CD14-positive monocyte (primary cell): Measurements from ENCODE around the gene POR. TPM values are rescaled to one million over a fixed set of nuclear protein-coding genes. Genes with fewer than 3 reads are reported as not detected.

Source experiments
- DNase-seq, 3 donors: peaks; one replicate each; pipeline ENCODE4 v3.0.0-alpha.2; 2011 to 2022
- H2AFZ ChIP-seq: 2 replicates; pipeline ENCODE4 v1.6.0; 2012; ENCODE audit warnings: mild to moderate bottlenecking, low read depth, low read length, inconsistent platforms; ENCODE audit not compliant: insufficient read depth, poor library complexity, severe bottlenecking
- H3K27ac ChIP-seq, 2 donors: 1 replicate in 1 of 2; 2 replicates in 1 of 2; pipeline ENCODE4 v1.5.1; 2012 to 2013; ENCODE audit warnings: low read length in 2 of 2, control low read depth in 1 of 2, inconsistent platforms in 1 of 2, low read depth in 1 of 2, mild to moderate bottlenecking in 1 of 2
- H3K27me3 ChIP-seq, 2 donors: one replicate each; pipeline versions ENCODE4 v1.6.0 to v1.6.1; 2011 to 2013; ENCODE audit warnings: low read length in 2 of 2; ENCODE audit not compliant: control insufficient read depth in 2 of 2, insufficient read depth in 2 of 2
- H3K36me3 ChIP-seq, 2 donors: replicated peaks in 1 of 2; 1 replicate in 1 of 2; 2 replicates in 1 of 2; pipeline versions ENCODE4 v1.5.1 to v1.6.1; 2012 to 2013; ENCODE audit warnings: low read length in 2 of 2, control low read depth in 1 of 2, inconsistent platforms in 1 of 2, mild to moderate bottlenecking in 1 of 2; ENCODE audit not compliant: insufficient read depth in 2 of 2, control insufficient read depth in 1 of 2
- H3K4me1 ChIP-seq, 2 donors: 1 replicate in 1 of 2; 2 replicates in 1 of 2; pipeline versions ENCODE4 v1.5.1 to v1.6.1; 2012 to 2013; ENCODE audit warnings: low read length in 2 of 2, control low read depth in 1 of 2, inconsistent platforms in 1 of 2, mild to moderate bottlenecking in 1 of 2, moderate library complexity in 1 of 2; ENCODE audit not compliant: insufficient read depth in 2 of 2, control insufficient read depth in 1 of 2
- H3K4me2 ChIP-seq: replicated peaks from 2 replicates; pipeline ENCODE3; 2012; ENCODE audit warnings: low read length, moderate library complexity, mild to moderate bottlenecking; ENCODE audit not compliant: poor library complexity, severe bottlenecking; ENCODE audit errors: extremely low read depth
- H3K4me3 ChIP-seq, 3 experiments: fragments of 200-600 bp in 1 of 3; sonication (generic) in 1 of 3; replicated peaks in 1 of 3; 1 replicate in 2 of 3; 2 replicates in 1 of 3; pipeline ENCODE4 v1.5.1; 2011 to 2013; ENCODE audit warnings: low read length in 3 of 3, mild to moderate bottlenecking in 3 of 3, control low read depth in 2 of 3, low read depth in 2 of 3, inconsistent platforms in 1 of 3, moderate library complexity in 1 of 3
- H3K79me2 ChIP-seq: 2 replicates; pipeline ENCODE4 v1.6.0; 2012; ENCODE audit warnings: mild to moderate bottlenecking, control low read depth, inconsistent platforms, low read length, moderate library complexity; ENCODE audit not compliant: insufficient read depth
- H3K9ac ChIP-seq: 2 replicates; pipeline ENCODE4 v1.6.0; 2017; ENCODE audit warnings: low read length, mild to moderate bottlenecking; ENCODE audit not compliant: insufficient read depth, poor library complexity, severe bottlenecking
- H3K9me3 ChIP-seq, 2 donors: replicated peaks in 1 of 2; 1 replicate in 1 of 2; 2 replicates in 1 of 2; pipeline versions ENCODE4 v1.5.1 to v1.6.1; 2012 to 2013; ENCODE audit warnings: low read length in 2 of 2, control low read depth in 1 of 2; ENCODE audit not compliant: control insufficient read depth in 1 of 2, insufficient read depth in 1 of 2
- H4K20me1 ChIP-seq: 2 replicates; pipeline ENCODE4 v1.6.0; 2012; ENCODE audit warnings: mild to moderate bottlenecking, low read length, control low read depth, moderate library complexity; ENCODE audit not compliant: insufficient read depth
- H3K27ac Mint-ChIP-seq, 7 donors: one replicate each; pipeline ENCODE4 v1.8.0; 2020; ENCODE audit warnings: mild to moderate bottlenecking in 7 of 7, mixed read lengths in 7 of 7, moderate library complexity in 6 of 7, inconsistent platforms in 2 of 7
- H3K27me3 Mint-ChIP-seq, 3 donors: one replicate each; pipeline ENCODE4 v1.8.0; 2021 to 2022; ENCODE audit warnings: low read depth in 3 of 3, mild to moderate bottlenecking in 3 of 3, mixed read lengths in 3 of 3, moderate library complexity in 3 of 3, inconsistent platforms in 1 of 3
- H3K36me3 Mint-ChIP-seq, 2 donors: one replicate each; pipeline ENCODE4 v1.8.0; 2020; ENCODE audit warnings: mixed read lengths in 2 of 2, inconsistent platforms in 1 of 2, mild to moderate bottlenecking in 1 of 2
- H3K4me1 Mint-ChIP-seq: one replicate; pipeline ENCODE4 v1.8.0; 2020; ENCODE audit warnings: mild to moderate bottlenecking, mixed read lengths
- H3K4me3 Mint-ChIP-seq, 2 donors: one replicate each; pipeline ENCODE4 v1.8.0; 2020; ENCODE audit warnings: mild to moderate bottlenecking in 2 of 2, mixed read lengths in 2 of 2, moderate library complexity in 1 of 2
- H3K9me3 Mint-ChIP-seq, 7 donors: one replicate each; pipeline ENCODE4 v1.8.0; 2020 to 2022; ENCODE audit warnings: mixed read lengths in 7 of 7, mild to moderate bottlenecking in 6 of 7, moderate library complexity in 6 of 7, inconsistent platforms in 2 of 7
- WGBS: methylation state at CpG from one replicate; pipeline ENCODE4 v1.1.5; 2013; ENCODE audit warnings: missing lambda C conversion rate; ENCODE audit not compliant: insufficient coverage; 5-methylcytosine and 5-hydroxymethylcytosine counted together
- intact Hi-C, 2 donors: fragments of 100-400 bp; cut with micrococcal nuclease; formaldehyde crosslinking; loops; one replicate each; pipeline versions ENCODE4 v1.15.0 to v1.15.1; 2023
- polyA plus RNA-seq, 3 donors: library from polyadenylated mRNA; depleted of rRNA in 1 of 3; unstranded in 2 of 3; stranded (reverse) in 1 of 3; fragments of 300-500 nt in 2 of 3; fragments of >200 nt in 1 of 3; fragmentation: Illumina TruSeq in 2 of 3; gene quantifications; 1 replicate in 2 of 3; 2 replicates in 1 of 3; pipeline ENCODE4 v1.2.3, GENCODE V29; 2012 to 2021
- TF ChIP-seq, protein P1 (sequence below): fragments of 200-600 bp; IDR thresholded peaks from one replicate; pipeline ENCODE4 v1.8.0; 2022; ENCODE audit warnings: antibody characterized with exemption, mild to moderate bottlenecking

The POR gene
- polyA plus RNA-seq, 3 donors: 90.5 to 102 (median 98.1) TPM

DNA sequence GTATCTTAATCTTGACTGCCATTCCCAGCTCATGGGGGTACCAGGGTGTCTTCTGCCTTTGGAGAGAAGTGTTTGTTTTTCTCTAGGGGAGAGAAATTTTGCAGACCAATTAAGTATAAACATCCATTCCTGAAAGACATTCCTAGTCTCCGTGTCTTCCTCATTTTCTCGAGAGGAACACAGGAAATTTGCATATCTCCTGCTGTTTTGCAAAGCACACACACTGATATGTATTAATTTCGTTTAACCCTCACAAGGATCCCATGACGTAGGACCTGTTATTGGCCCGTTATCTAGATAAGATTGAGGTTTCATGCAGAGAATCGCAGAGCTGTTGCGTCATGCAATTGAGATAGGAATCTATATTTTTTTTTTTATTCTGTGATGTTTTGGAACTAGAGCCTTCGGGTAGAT lies 35.2 kb upstream of the POR start:
- peaks cover 28 to 41% of the 10 kb centered on the region in 2 donors for H3K36me3 Mint-ChIP-seq
- intact Hi-C loops: loop anchor here (5.0 kb wide), 2 partner anchors 33 to 128 kb away; no protein-coding TSS in a partner anchor
- H4K20me1 ChIP-seq: no peaks in the 10 kb centered on the region
- peaks cover 0 to 7% (median 0%) of the 10 kb centered on the region in 7 donors for H3K9me3 Mint-ChIP-seq
- H3K27me3 Mint-ChIP-seq: peaks cover 0 to 4% (median 3%) of the 10 kb centered on the region in 3 donors
- DNase-seq: peak in 1 of 3 donors; percentile 12
- peaks cover 49% of the 10 kb centered on the region for H3K4me1 Mint-ChIP-seq
- H3K27me3 ChIP-seq: no peaks in the 10 kb centered on the region
- peaks cover 35 to 41% of the 10 kb centered on the region in 2 donors for H3K36me3 ChIP-seq
- H3K4me3 ChIP-seq: peak overlapping the region in 2 of 3 experiments; percentile 94 to 95
- peak overlapping the region; percentile 83 for H3K9ac ChIP-seq
- peak overlapping the region in 6 of 7 donors; percentile 65 to 91 (median 86) for H3K27ac Mint-ChIP-seq
- H3K27ac ChIP-seq: no peak overlapping the region
- no peaks in the 10 kb centered on the region for H3K9me3 ChIP-seq
- peaks cover 47 to 54% of the 10 kb centered on the region in 2 donors for H3K4me1 ChIP-seq
- H2AFZ ChIP-seq: peak overlapping the region; percentile 96
- peak overlapping the region; percentile 89 to 97 for H3K4me3 Mint-ChIP-seq
- H3K4me2 ChIP-seq: peak overlapping the region; percentile 99
- 20% methylated on average over 4 of the region's 8 CpGs for WGBS
- peaks cover 16% of the 10 kb centered on the region for H3K79me2 ChIP-seq
- TF ChIP-seq, protein P1, sequence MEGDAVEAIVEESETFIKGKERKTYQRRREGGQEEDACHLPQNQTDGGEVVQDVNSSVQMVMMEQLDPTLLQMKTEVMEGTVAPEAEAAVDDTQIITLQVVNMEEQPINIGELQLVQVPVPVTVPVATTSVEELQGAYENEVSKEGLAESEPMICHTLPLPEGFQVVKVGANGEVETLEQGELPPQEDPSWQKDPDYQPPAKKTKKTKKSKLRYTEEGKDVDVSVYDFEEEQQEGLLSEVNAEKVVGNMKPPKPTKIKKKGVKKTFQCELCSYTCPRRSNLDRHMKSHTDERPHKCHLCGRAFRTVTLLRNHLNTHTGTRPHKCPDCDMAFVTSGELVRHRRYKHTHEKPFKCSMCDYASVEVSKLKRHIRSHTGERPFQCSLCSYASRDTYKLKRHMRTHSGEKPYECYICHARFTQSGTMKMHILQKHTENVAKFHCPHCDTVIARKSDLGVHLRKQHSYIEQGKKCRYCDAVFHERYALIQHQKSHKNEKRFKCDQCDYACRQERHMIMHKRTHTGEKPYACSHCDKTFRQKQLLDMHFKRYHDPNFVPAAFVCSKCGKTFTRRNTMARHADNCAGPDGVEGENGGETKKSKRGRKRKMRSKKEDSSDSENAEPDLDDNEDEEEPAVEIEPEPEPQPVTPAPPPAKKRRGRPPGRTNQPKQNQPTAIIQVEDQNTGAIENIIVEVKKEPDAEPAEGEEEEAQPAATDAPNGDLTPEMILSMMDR: no peak

DNA sequence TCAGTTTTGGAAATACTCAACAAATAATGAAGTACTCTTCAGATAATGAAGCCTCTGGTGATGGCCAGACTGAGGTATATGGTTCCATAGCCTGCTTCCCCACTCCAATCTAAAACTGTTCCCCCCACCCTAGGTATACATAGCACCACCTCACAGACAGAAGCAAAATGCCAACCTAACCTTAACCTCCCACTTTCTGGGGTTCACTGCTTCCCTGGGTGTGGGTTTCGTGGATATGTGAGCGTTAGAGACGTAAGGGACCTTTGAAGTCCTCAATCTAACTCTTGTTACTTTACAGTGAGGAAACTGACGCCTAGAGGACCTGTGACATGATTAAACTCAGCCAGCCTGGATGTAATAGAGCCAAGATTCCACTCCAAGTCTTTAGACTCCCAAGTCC lies 34.7 kb upstream of the POR start:
- H3K9ac ChIP-seq: no peak overlapping the region
- intact Hi-C loops: no loop called here
- no peak overlapping the region for H2AFZ ChIP-seq
- peaks cover 0 to 7% (median 0%) of the 10 kb centered on the region in 7 donors for H3K9me3 Mint-ChIP-seq
- no peaks in the 10 kb centered on the region for H3K9me3 ChIP-seq
- no peaks in the 10 kb centered on the region for H3K27me3 ChIP-seq
- WGBS: 83% methylated on average over 1 of the region's 4 CpGs
- H3K27ac Mint-ChIP-seq: peak overlapping the region in 1 of 7 donors; percentile 18
- peaks cover 16% of the 10 kb centered on the region for H3K79me2 ChIP-seq
- H3K36me3 Mint-ChIP-seq: peaks cover 31 to 46% of the 10 kb centered on the region in 2 donors
- H3K36me3 ChIP-seq: peaks cover 38 to 46% of the 10 kb centered on the region in 2 donors
- no peak overlapping the region for H3K4me3 Mint-ChIP-seq
- peak overlapping the region; percentile 99 for H3K4me2 ChIP-seq
- H4K20me1 ChIP-seq: no peaks in the 10 kb centered on the region
- DNase-seq: no peak
- H3K4me3 ChIP-seq: no peak overlapping the region
- H3K27ac ChIP-seq: no peak overlapping the region
- H3K4me1 ChIP-seq: peaks cover 45 to 50% of the 10 kb centered on the region in 2 donors
- TF ChIP-seq, protein P1: no peak
- H3K4me1 Mint-ChIP-seq: peaks cover 46% of the 10 kb centered on the region
- H3K27me3 Mint-ChIP-seq: peaks cover 0 to 4% (median 3%) of the 10 kb centered on the region in 3 donors
